Right atrium auricular region (tissue), 2 donors: ENCODE data around the gene HIP1R. TPM values are rescaled to one million over a fixed set of nuclear protein-coding genes. Genes with fewer than 3 reads are reported as not detected.
"Not testable (repeated sequence)": the region's sequence is repeated elsewhere in the genome, so short reads cannot be mapped to it uniquely, and the experiment has no call there.

ENCODE experiments used
- DNase-seq: peaks from one replicate; pipeline ENCODE4 v3.0.0-alpha.2; 2019; ENCODE audit warnings: low spot score
- H3K27ac ChIP-seq, 2 donors: fragments of 200-600 bp; sonication (generic); 1 replicate in 1 of 2; 2 replicates in 1 of 2; pipeline ENCODE4 v1.5.1; 2016 to 2019
- H3K27me3 ChIP-seq, 2 donors: fragments of 200-600 bp; sonication (generic); one replicate each; pipeline versions ENCODE4 v1.5.1 to v1.6.0; 2017 to 2019
- H3K36me3 ChIP-seq: fragments of 200-600 bp; sonication (generic); one replicate; pipeline ENCODE4 v1.5.1; 2016
- H3K4me1 ChIP-seq, 2 donors: fragments of 200-600 bp; sonication (generic); one replicate each; pipeline versions ENCODE4 v1.5.1 to v1.6.0; 2017 to 2019
- H3K4me3 ChIP-seq, 2 donors: fragments of 200-600 bp; sonication (generic); 1 replicate in 1 of 2; 2 replicates in 1 of 2; pipeline ENCODE4 v1.5.1; 2017 to 2019; ENCODE audit warnings: mild to moderate bottlenecking in 1 of 2, moderate library complexity in 1 of 2
- H3K9me3 ChIP-seq, 2 donors: fragments of 200-600 bp; sonication (generic); one replicate each; pipeline ENCODE4 v1.5.1; 2019
- total RNA-seq, 2 donors: library from RNA; depleted of rRNA; stranded (reverse); fragments of >200 nt; gene quantifications; one replicate each; pipeline ENCODE4 v1.1.0, GENCODE V29; 2016
- TF ChIP-seq, protein P1 (sequence below), 2 donors: fragments of 200-600 bp; sonication (generic); IDR thresholded peaks; one replicate each; pipeline ENCODE4 v1.5.1; 2019; ENCODE audit warnings: antibody characterized with exemption in 2 of 2

Gene HIP1R
- total RNA-seq, 2 donors from 2014 or later: 32.4 to 43.8 TPM

- DNase-seq: peak; percentile 78
- TF ChIP-seq, protein P1, sequence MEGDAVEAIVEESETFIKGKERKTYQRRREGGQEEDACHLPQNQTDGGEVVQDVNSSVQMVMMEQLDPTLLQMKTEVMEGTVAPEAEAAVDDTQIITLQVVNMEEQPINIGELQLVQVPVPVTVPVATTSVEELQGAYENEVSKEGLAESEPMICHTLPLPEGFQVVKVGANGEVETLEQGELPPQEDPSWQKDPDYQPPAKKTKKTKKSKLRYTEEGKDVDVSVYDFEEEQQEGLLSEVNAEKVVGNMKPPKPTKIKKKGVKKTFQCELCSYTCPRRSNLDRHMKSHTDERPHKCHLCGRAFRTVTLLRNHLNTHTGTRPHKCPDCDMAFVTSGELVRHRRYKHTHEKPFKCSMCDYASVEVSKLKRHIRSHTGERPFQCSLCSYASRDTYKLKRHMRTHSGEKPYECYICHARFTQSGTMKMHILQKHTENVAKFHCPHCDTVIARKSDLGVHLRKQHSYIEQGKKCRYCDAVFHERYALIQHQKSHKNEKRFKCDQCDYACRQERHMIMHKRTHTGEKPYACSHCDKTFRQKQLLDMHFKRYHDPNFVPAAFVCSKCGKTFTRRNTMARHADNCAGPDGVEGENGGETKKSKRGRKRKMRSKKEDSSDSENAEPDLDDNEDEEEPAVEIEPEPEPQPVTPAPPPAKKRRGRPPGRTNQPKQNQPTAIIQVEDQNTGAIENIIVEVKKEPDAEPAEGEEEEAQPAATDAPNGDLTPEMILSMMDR (IDR thresholded peaks at IDR 0.05): no peak
- Histone ChIP-seq H3K27ac (peak overlapping the region; percentile 74 to 78), H3K36me3 (peaks cover 24% of the 10 kb centered on the region), H3K9me3 (no peaks in the 10 kb centered on the region), H3K27me3 (no peaks in the 10 kb centered on the region), H3K4me3 (peak overlapping the region; percentile 15 to 38), H3K4me1 (peaks cover 0 to 90% of the 10 kb centered on the region in 2 donors)
These were observed 36.9 kb downstream of the HIP1R start for GRCh38 chr12:122871851-122872780.

DNA sequence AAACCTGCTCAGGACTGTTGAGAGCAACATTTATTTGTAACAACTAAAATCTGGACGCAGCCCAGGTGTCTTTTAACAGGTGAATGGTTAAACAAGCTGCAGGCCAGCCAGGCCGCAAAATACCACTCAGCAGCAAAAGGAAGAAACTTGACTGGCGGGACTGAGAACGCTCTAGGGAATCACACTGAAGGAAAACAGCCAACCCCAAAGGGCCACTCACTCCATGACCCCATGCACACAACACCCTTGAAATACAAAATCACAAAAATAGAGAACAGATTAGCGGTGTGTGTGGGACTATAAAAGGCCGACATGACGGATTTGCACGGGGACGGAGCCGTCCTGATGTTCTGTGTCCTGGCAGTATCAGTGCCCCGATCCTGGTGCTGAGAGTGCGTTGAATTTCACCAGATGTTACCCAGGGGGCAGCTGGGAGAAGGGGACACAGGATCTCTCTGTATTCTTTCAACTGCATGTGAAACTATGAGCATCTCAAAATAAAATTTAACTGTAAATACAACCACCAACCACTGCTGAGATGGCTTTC is 37.6 kb downstream of the HIP1R start:
- no peaks in the 10 kb centered on the region for H3K27me3 ChIP-seq
- no peaks in the 10 kb centered on the region for H3K9me3 ChIP-seq
- H3K4me3 ChIP-seq: no peak overlapping the region
- TF ChIP-seq, protein P1 (IDR thresholded peaks at IDR 0.05): no peak
- H3K27ac ChIP-seq: peak overlapping the region; percentile 74 to 78
- no peak for DNase-seq
- H3K36me3 ChIP-seq: peaks cover 24% of the 10 kb centered on the region
- peaks cover 0 to 90% of the 10 kb centered on the region in 2 donors for H3K4me1 ChIP-seq

GRCh38 chr12:122873540-122873939 is 38.3 kb downstream of the HIP1R start:
- TF ChIP-seq, protein P1 (IDR thresholded peaks at IDR 0.05): no peak
- Histone ChIP-seq H3K36me3 (peaks cover 20% of the 10 kb centered on the region), H3K4me3 (no peak overlapping the region), H3K27me3 (no peaks in the 10 kb centered on the region), H3K27ac (peak overlapping the region; percentile 74 to 78), H3K4me1 (peaks cover 0 to 87% of the 10 kb centered on the region in 2 donors), H3K9me3 (no peaks in the 10 kb centered on the region)
- DNase-seq: no peak

DNA sequence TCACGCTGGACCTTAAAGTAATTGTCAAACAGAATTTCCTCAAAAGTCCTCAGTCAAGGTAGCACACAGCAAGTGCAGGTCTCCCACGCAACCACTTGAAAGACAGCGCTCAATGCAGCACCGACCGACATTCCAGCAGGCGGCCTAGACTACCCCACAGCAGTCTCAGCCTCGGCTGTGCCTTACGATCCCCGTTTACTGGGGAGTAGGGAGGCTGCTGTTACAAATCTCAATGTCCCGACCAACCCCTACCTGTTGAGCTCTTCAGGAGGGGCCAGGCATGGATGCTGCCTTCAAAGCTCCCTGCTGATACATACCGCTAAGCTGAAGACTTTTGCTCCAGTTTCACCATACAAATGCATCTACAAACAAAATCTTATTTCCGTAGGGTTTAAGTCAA is 38.8 kb downstream of the HIP1R start:
- DNase-seq: no peak
- peaks cover 16% of the 10 kb centered on the region for H3K36me3 ChIP-seq
- H3K9me3 ChIP-seq: no peaks in the 10 kb centered on the region
- TF ChIP-seq, protein P1 (IDR thresholded peaks at IDR 0.05): no peak
- H3K27me3 ChIP-seq: no peaks in the 10 kb centered on the region
- no peak overlapping the region for H3K27ac ChIP-seq
- no peak overlapping the region for H3K4me3 ChIP-seq
- H3K4me1 ChIP-seq: peaks cover 0 to 87% of the 10 kb centered on the region in 2 donors

DNA sequence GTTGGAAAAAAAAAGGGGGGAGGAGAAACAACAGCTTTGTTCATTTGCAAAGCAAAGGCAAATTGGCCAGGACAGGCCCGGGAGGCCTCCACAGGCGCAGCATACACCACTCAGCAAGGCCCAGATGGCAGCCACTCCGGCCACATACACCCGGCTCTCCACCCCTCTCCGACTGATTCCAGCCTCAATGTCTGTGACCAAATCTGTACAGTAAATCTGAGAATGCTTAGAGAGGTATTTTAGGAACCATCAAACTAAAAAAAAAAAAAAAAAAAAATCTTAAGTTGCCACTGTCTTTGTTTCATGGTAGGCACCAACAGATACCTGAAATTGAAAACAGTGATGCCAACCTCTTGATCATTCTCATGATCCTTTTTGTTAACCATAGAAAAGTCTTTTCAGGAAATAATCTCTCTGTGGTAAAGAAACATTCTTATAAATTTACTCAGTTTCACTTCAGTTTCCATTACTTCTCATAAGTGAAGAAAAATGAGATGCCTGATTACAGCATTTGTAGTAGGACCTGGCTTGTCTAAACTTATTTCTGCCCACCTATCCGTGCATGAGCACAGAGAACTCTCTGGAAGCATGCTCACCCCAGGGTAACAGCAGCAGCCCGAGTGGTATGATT is 40.4 kb downstream of the HIP1R start:
- no peak overlapping the region for H3K27ac ChIP-seq
- peaks cover 0 to 91% of the 10 kb centered on the region in 2 donors for H3K4me1 ChIP-seq
- TF ChIP-seq, protein P1 (IDR thresholded peaks at IDR 0.05): no peak
- no peaks in the 10 kb centered on the region for H3K9me3 ChIP-seq
- DNase-seq: no peak
- no peaks in the 10 kb centered on the region for H3K27me3 ChIP-seq
- H3K4me3 ChIP-seq: no peak overlapping the region
- H3K36me3 ChIP-seq: peaks cover 1% of the 10 kb centered on the region

- H3K27ac ChIP-seq, DNase-seq: not testable (repeated sequence)
These were observed 41.0 kb downstream of the HIP1R start for GRCh38 chr12:122876281-122876680.

More at GRCh38 chr12:122876281-122876680, 41.0 kb downstream of the HIP1R start:
- H3K36me3 ChIP-seq, H3K9me3 ChIP-seq, H3K27me3 ChIP-seq, H3K4me3 ChIP-seq: not testable (repeated sequence)
- peaks cover 0 to 91% of the 10 kb centered on the region in 2 donors for H3K4me1 ChIP-seq
